Spleen (tissue), 13 donors: ENCODE results near the gene PNN. TPM values are rescaled to one million over a fixed set of nuclear protein-coding genes. Genes with fewer than 3 reads are reported as not detected.
"Not testable (repeated sequence)": the region's sequence is repeated elsewhere in the genome, so short reads cannot be mapped to it uniquely, and the experiment has no call there.

ENCODE experiments used
- DNase-seq: peaks from one replicate; pipeline ENCODE4 v3.0.0-alpha.2; 2020
- H3K27ac ChIP-seq, 8 donors: fragments of 200-600 bp; sonication (generic) in 7 of 8; 1 replicate in 4 of 8; 2 replicates in 4 of 8; pipeline versions ENCODE4 v1.5.0 to v1.8.0; 2016 to 2021; ENCODE audit warnings: inconsistent platforms in 4 of 8, mild to moderate bottlenecking in 4 of 8, moderate library complexity in 1 of 8
- H3K27me3 ChIP-seq, 7 donors: fragments of 200-600 bp; sonication (generic) in 6 of 7; replicated peaks in 1 of 7; 1 replicate in 4 of 7; 2 replicates in 3 of 7; pipeline versions ENCODE4 v1.5.0 to v1.8.0; 2016 to 2021; ENCODE audit warnings: inconsistent platforms in 3 of 7, mild to moderate bottlenecking in 1 of 7
- H3K36me3 ChIP-seq, 6 donors: fragments of 200-600 bp; sonication (generic) in 5 of 6; 1 replicate in 4 of 6; 2 replicates in 2 of 6; pipeline versions ENCODE4 v1.5.0 to v1.8.0; 2016 to 2021; ENCODE audit warnings: inconsistent platforms in 2 of 6
- H3K4me1 ChIP-seq, 6 donors: fragments of 200-600 bp; sonication (generic) in 5 of 6; 1 replicate in 3 of 6; 2 replicates in 3 of 6; pipeline versions ENCODE4 v1.5.0 to v1.8.0; 2016 to 2021; ENCODE audit warnings: inconsistent platforms in 3 of 6
- H3K4me3 ChIP-seq, 8 donors: fragments of 200-600 bp; sonication (generic) in 7 of 8; 1 replicate in 4 of 8; 2 replicates in 4 of 8; pipeline versions ENCODE4 v1.5.0 to v1.8.0; 2016 to 2021; ENCODE audit warnings: inconsistent platforms in 4 of 8, mild to moderate bottlenecking in 4 of 8, moderate library complexity in 2 of 8
- H3K9me3 ChIP-seq, 8 donors: fragments of 200-600 bp; sonication (generic) in 7 of 8; 1 replicate in 4 of 8; 2 replicates in 4 of 8; pipeline versions ENCODE4 v1.5.0 to v1.8.0; 2016 to 2021; ENCODE audit warnings: inconsistent platforms in 4 of 8
- POLR2A ChIP-seq, 3 donors: fragments of 450-650 bp; IDR thresholded peaks; one replicate each; pipeline ENCODE4 v1.5.1; 2017; ENCODE audit warnings: antibody characterized with exemption in 3 of 3, mild to moderate bottlenecking in 1 of 3
- POLR2AphosphoS5 ChIP-seq, 3 donors: sonication (generic); formaldehyde crosslinking; IDR thresholded peaks; one replicate each; pipeline ENCODE4 v1.5.1; 2017; ENCODE audit warnings: antibody characterized with exemption in 3 of 3
- WGBS, 5 donors: extraction: QIAGEN DNeasy Blood & Tissue Kit in 3 of 5; methylation state at CpG; one replicate each; pipeline versions ENCODE4 v1.1.5 to v1.1.7; 2013 to 2018; 5-methylcytosine and 5-hydroxymethylcytosine counted together
- intact Hi-C: fragments of 100-400 bp; cut with DNase I; formaldehyde crosslinking; loops from one replicate; pipeline ENCODE4 v1.15.0; 2023; ENCODE audit warnings: low total_unique reads
- long read RNA-seq, 2 donors: transcript quantifications; one replicate each; lab custom pipeline, GENCODE V29; 2026
- polyA plus RNA-seq, 3 donors: library from polyadenylated mRNA; stranded (reverse); fragments of 200-250 nt; gene quantifications; one replicate each; pipeline ENCODE4 v1.2.1, GENCODE V29; 2013
- total RNA-seq, 7 donors: library from RNA; depleted of rRNA in 3 of 7; stranded (reverse); fragments of >200 nt in 3 of 7; fragmentation: NEBNext Ultra II Directional in 4 of 7; extraction: Animal tissue kit (Norgen Biotek cat#: 25700) in 4 of 7; gene quantifications; one replicate each; pipeline versions ENCODE4 v1.1.0 to v1.2.1, GENCODE V29; 2016 to 2021
- TF ChIP-seq, protein P1 (sequence below), 11 experiments: fragments of 200-600 bp in 7 of 11; fragments of 450-650 bp in 4 of 11; sonication (generic) in 4 of 11; IDR thresholded peaks in 8 of 11; conservative IDR thresholded peaks in 3 of 11; 1 replicate in 7 of 11; 2 replicates in 4 of 11; pipeline versions ENCODE4 v1.4.0 to v1.8.0; 2016 to 2021; ENCODE audit warnings: antibody characterized with exemption in 11 of 11, inconsistent platforms in 4 of 11, mild to moderate bottlenecking in 1 of 11
- donor health status: healthy with polysubstance abuse.
- donor health status: DM: no; HTN: no; CAD: no; lungs with moderate emphysema.
- donor health status: DM: no; HTN: no; CAD: no.
- donor health status: Bipolar disorder and iron deficiency.
- donor health status: healthy.
- donor health status: DM: no; HTN: no; CAD: no.
- donor health status: DM: yes; HTN: yes; CAD: no.

PNN gene
- 10 to 100 TPM; 43.8 to 79.7 (median 66.6) TPM for total RNA-seq
- 10 to 100 TPM; 38.1 to 58.0 (median 50.5) TPM for polyA plus RNA-seq
- long read RNA-seq, donor 1, transcript PNN-204 (3 exons, 583 nt), result minor isoform, 6 of 43 reads
- long read RNA-seq, donor 1, transcript PNN-201 (9 exons, 3,576 nt), result major isoform, 31 of 43 reads
- long read RNA-seq, donor 1, partial matches to known transcripts, result 5 of 43 reads
- long read RNA-seq, donor 1, other reads (novel, unspliced or antisense), result 0 of 43 reads
- long read RNA-seq, donor 2, transcript PNN-201 (9 exons, 3,576 nt), result major isoform, 27 of 31 reads
- long read RNA-seq, donor 2, partial matches to known transcripts, result 0 of 31 reads
- long read RNA-seq, donor 2, other reads (novel, unspliced or antisense), result 0 of 31 reads

DNA sequence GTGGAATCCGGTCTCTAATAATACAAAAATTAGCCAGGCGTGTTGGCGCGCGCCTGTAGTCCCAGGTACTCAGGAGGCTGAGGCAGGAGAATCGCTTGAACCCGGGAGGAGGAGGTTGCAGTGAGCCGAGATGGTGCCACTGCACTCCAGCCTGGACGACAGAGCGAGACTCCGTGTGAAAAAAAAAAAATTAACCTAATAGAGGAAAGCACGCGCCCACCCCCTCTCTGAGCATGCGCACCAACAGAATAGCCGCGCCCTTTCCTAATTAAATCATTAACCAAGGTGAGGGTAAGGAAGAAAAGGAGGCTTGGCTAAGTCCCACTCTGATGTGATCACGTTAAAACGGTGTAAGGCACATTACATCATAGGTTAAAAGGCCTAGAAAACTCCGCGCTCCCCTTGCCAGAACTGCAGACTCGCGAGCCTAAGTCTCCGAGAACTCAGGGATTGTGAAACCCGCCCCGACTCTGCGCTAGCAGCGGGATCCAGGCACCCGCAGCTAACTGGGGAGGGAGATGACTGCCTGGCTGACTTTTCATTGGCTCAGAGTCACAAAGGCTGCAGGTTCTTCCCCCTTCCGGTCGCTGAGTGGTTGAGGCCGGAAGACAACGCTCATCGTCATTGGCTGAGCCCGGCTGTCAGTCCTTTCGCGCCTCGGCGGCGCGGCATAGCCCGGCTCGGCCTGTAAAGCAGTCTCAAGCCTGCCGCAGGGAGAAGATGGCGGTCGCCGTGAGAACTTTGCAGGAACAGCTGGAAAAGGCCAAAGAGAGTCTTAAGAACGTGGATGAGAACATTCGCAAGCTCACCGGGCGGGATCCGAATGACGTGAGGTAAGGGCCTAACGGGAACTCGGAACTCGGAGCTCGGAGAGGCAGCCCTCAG is at the start of gene PNN:
Gene PNN, plus strand, starts transcription at position 695 of the 885 bp plus-strand sequence. Its CDS starts 26 bp downstream, at position 721.
- H3K4me1 ChIP-seq, result peaks cover 17 to 60% (median 38%) of the 10 kb centered on the region in 6 donors
- TF ChIP-seq, protein P1, sequence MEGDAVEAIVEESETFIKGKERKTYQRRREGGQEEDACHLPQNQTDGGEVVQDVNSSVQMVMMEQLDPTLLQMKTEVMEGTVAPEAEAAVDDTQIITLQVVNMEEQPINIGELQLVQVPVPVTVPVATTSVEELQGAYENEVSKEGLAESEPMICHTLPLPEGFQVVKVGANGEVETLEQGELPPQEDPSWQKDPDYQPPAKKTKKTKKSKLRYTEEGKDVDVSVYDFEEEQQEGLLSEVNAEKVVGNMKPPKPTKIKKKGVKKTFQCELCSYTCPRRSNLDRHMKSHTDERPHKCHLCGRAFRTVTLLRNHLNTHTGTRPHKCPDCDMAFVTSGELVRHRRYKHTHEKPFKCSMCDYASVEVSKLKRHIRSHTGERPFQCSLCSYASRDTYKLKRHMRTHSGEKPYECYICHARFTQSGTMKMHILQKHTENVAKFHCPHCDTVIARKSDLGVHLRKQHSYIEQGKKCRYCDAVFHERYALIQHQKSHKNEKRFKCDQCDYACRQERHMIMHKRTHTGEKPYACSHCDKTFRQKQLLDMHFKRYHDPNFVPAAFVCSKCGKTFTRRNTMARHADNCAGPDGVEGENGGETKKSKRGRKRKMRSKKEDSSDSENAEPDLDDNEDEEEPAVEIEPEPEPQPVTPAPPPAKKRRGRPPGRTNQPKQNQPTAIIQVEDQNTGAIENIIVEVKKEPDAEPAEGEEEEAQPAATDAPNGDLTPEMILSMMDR (IDR thresholded peaks at IDR 0.05 in 8 of 11, conservative IDR thresholded peaks at IDR 0.05 in 3 of 11), result peak in 4 of 11 experiments; percentile 31 to 49 (median 42)
- TF ChIP-seq POLR2AphosphoS5 (IDR thresholded peaks at IDR 0.05) (peak; percentile 98 to 99 (median 98)), POLR2A (IDR thresholded peaks at IDR 0.05) (peak; percentile 67 to 85 (median 85))
- intact Hi-C loops, result loop anchor here (5.0 kb wide), 2 partner anchors 73 to 257 kb away; partner anchors contain the start of genes FBXO33 and SEC23A
- 4 to 6% (median 5%) methylated on average over 55 to 56 of the region's 56 CpGs for WGBS, 5 donors
- DNase-seq, result peak; percentile 98
- H3K9me3 ChIP-seq, result no peaks in the 10 kb centered on the region
- H3K36me3 ChIP-seq, result peaks cover 2 to 38% (median 34%) of the 10 kb centered on the region in 6 donors
- H3K27me3 ChIP-seq, result no peaks in the 10 kb centered on the region
- H3K4me3 ChIP-seq, result peak within 1 kb of the TSS; percentile 82 to 99 (median 88)
- peak within 1 kb of the TSS; percentile 88 to 98 (median 96) for H3K27ac ChIP-seq

- H3K4me1 ChIP-seq, intact Hi-C loops: not testable (repeated sequence)
- WGBS, 5 donors, result 93 to 99% (median 94%) methylated on average over 8 of the region's 8 CpGs
Measured at GRCh38 chr14:39137835-39138234, 37.2 kb upstream of the PNN start.

DNA sequence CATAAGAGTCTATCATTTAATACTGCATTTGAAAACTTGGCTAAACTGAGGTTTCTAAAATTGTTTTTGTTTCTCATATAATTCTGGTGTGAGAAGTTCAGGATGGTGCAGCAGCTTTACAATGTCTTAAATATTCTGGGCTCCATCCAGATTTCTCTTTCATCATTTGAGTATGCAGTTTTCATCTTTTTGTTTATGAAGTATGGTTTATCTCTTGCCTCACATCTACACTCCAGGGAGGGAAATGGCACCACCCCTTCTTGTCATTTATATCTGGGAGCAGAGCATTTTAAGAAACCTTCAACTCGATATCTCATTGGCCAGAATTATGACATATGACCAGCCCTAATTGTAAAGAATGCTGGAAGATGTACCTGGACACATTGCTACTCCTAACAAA is 36.6 kb upstream of the PNN start:
- intact Hi-C loops, result no loop called here
- no peak for DNase-seq
- no peaks in the 10 kb centered on the region for H3K27me3 ChIP-seq

More at GRCh38 chr14:39137835-39138234, 37.2 kb upstream of the PNN start:
- DNase-seq, H3K27me3 ChIP-seq, H3K27ac ChIP-seq, H3K4me3 ChIP-seq: not testable (repeated sequence)
- H3K9me3 ChIP-seq, result peaks cover 0 to 11% (median 5%) of the 10 kb centered on the region in 8 donors
- peaks cover 0 to 94% (median 51%) of the 10 kb centered on the region in 6 donors for H3K36me3 ChIP-seq

DNA sequence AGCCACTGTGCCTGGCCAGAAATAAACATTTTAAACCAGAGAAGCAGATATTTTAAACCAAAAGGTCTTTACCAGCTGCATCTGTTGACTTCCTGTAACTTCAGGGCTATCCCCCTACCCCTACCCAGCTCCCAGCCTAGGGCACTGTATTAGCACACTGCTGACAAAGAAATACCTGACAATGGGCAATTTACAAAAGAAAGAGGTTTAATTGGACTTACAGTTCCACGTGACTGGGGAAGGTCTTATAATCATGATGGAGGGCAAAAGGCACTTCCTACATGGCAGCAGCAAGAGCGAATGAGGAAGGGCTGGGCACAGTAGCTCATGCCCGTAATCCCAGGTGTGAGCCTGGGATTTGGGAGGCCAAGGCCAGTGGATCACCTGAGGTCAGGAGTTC is 34.9 kb upstream of the PNN start:
- Histone ChIP-seq H3K4me1 (peaks cover 0 to 3% (median 0%) of the 10 kb centered on the region in 6 donors), H3K27ac (no peak overlapping the region), H3K27me3 (no peaks in the 10 kb centered on the region), H3K36me3 (peaks cover 0 to 90% (median 35%) of the 10 kb centered on the region in 6 donors), H3K4me3 (no peak overlapping the region), H3K9me3 (peaks cover 0 to 16% (median 5%) of the 10 kb centered on the region in 8 donors)
- intact Hi-C loops, result no loop called here
- TF ChIP-seq POLR2A (IDR thresholded peaks at IDR 0.05), result no peak
- TF ChIP-seq, protein P1 (IDR thresholded peaks at IDR 0.05 in 8 of 11, conservative IDR thresholded peaks at IDR 0.05 in 3 of 11), result no peak
- no peak for TF ChIP-seq POLR2AphosphoS5 (IDR thresholded peaks at IDR 0.05)
- no peak for DNase-seq
- 82 to 95% (median 90%) methylated on average over 3 of the region's 3 CpGs for WGBS, 5 donors

More for the DNA sequence above, 36.6 kb upstream of the PNN start:
- Histone ChIP-seq H3K4me1 (peaks cover 0 to 3% (median 0%) of the 10 kb centered on the region in 6 donors), H3K27ac (no peak overlapping the region), H3K9me3 (peaks cover 0 to 15% (median 5%) of the 10 kb centered on the region in 8 donors), H3K4me3 (no peak overlapping the region), H3K36me3 (peaks cover 0 to 96% (median 50%) of the 10 kb centered on the region in 6 donors)
- TF ChIP-seq, protein P1 (IDR thresholded peaks at IDR 0.05 in 8 of 11, conservative IDR thresholded peaks at IDR 0.05 in 3 of 11), result no peak
- TF ChIP-seq POLR2A (IDR thresholded peaks at IDR 0.05) (no peak), POLR2AphosphoS5 (IDR thresholded peaks at IDR 0.05) (no peak)
- 90 to 100% (median 97%) methylated on average over 1 of the region's 1 CpG for WGBS, 5 donors

DNA sequence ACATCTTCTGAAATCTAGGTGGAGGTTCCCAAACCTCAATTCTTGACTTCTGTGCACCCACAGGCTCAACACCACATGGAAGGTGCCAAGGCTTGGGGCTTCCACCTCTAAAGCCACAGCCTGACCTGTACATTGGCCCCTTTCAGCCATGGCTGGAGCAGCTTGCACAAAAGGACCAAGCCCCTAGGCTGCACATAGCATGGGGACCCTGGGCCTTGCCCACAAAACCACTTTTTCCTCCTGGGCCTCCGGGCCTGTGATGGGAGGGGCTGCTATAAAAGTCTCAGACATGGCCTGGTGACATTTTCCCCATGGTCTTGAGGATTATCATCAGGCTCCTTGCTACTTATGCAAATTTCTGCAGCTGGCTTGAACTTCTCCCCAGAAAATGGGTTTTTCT is 33.4 kb upstream of the PNN start:
- H3K4me1 ChIP-seq, DNase-seq: not testable (repeated sequence)

DNA sequence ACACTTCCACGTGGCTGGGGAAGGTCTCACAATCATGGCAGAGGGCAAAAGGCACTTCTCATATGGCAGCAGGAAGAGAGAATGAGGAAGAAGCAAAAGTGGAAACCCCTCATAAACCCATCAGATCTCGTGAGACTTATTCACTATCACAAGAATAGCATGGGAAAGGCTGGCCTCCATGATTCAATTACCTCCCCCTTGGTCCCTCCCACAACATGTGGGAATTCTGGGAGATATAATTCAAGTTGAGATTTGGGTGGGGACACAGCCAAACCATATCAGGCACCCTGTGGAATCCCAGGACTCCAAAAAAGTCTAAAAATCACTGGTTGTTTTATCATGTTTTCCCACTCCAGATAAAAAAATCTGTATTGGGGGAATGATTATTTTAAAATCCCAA is 31.8 kb upstream of the PNN start:
- 56 to 69% (median 65%) methylated on average over 2 of the region's 2 CpGs for WGBS, 5 donors
- DNase-seq, intact Hi-C loops, H3K27me3 ChIP-seq, H3K4me1 ChIP-seq, H3K4me3 ChIP-seq, H3K27ac ChIP-seq: not testable (repeated sequence)
- H3K9me3 ChIP-seq, result peaks cover 0 to 16% (median 5%) of the 10 kb centered on the region in 8 donors
- peaks cover 0 to 90% (median 17%) of the 10 kb centered on the region in 6 donors for H3K36me3 ChIP-seq

More for the DNA sequence above, 33.4 kb upstream of the PNN start:
- Histone ChIP-seq H3K36me3 (peaks cover 0 to 90% (median 24%) of the 10 kb centered on the region in 6 donors), H3K9me3 (peaks cover 0 to 16% (median 5%) of the 10 kb centered on the region in 8 donors)
- WGBS, 5 donors, result 73 to 93% (median 92%) methylated on average over 1 of the region's 1 CpG
- intact Hi-C loops, H3K27ac ChIP-seq, H3K27me3 ChIP-seq, H3K4me3 ChIP-seq: not testable (repeated sequence)
